ENCODE measurements around the gene ATF6B.

DNA sequence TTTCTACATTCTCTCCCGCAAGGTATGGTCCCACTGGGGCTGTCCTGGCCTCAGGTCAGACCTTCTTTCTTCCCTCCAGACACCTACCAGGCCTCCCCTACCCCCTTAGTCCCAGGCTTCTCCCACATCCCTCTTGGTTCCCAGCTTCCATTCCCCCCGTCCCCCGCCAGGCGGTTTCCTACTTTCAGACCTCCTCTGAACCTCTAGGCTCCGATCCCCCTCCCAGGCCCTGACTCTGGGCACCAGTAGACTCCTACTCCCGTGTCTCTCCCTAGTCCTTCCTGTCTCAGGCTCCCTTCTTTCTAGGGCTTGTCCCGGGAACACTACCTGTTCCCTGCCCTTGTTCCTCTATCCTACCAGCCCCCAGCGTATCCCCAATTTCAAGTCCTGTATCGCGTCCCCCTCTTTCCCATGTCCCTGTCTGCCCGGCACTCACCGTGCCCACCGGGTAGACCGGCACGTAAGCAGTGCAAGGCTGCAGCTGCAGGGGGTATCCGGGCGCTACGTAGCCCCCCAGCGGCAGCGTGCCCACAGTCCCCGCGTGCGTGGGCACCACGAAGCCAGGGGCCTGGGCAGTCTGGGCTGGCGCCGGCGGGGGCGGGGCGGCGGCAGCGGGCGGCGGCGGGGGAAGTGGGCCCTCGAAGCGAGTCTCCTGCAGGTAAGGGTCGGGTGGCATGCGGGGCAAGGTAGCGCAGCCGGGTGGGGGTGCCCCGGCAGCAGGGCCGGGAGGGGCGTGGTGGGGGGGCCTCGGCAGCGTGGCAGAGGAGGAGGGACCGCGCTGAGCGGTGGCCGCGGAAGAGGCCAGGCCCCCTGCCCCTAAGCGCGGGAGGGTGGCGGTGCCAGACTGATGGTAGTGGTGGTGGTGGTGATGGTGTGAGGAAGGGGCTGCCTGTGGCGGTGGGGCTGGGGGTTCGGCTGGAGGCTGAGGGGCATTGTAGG is 22.2 kb upstream of the ATF6B start:
- TF ChIP-seq EZH2phosphoT487 (IDR thresholded peaks at IDR 0.05; ENCODE audit: insufficient read depth, low read depth), result no peak
- no peak for TF ChIP-seq EZH2 (IDR thresholded peaks at IDR 0.05; ENCODE audit: insufficient read depth, poor library complexity, severe bottlenecking)

All from GM23248 (cell line).